PFSK-1 (cell line): ENCODE data around the gene CACNG7.

ENCODE experiments used
- POLR2AphosphoS5 ChIP-seq: IDR thresholded peaks from 2 replicates; pipeline ENCODE4 v1.6.1; 2012; ENCODE audit warnings: low read depth, mild to moderate bottlenecking, control low read depth, low read length, moderate library complexity
- TAF1 ChIP-seq: IDR thresholded peaks from 2 replicates; pipeline ENCODE4 v1.6.1; 2012; ENCODE audit warnings: low read length, control low read depth, borderline replicate concordance; ENCODE audit not compliant: insufficient read depth

DNA sequence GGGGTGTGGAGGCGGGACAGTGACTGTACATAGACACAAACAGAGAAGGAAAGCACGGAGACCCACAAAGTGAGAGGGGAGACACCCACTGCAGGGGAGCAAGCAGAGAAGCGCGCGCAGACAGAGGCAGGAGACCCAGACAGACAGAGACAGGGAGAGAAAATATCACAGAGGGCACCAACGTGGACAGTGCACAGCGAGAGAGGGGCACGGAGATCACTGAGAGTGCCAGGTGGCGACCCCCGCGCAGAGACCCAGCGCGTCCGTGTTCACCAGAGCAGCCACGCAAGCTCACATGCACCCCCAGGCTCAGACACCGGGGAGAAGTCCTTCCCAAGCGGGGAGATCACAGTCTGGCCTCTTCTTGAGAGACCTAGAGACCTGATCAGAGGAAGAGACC, 1.4 kb upstream of the CACNG7 start:
- TF ChIP-seq POLR2AphosphoS5 (no peak), TAF1 (no peak)
